K562 (cell line): ENCODE data around the gene GAA. TPM values are rescaled to one million over a fixed set of nuclear protein-coding genes. Genes with fewer than 3 reads are reported as not detected.

Experiments used
- ATAC-seq: fragments of 200-7000 bp; cut with Tn5 transposase; 3 replicates; pipeline ENCODE4 v1.9.1; 2020; ENCODE audit warnings: moderate library complexity
- BruUV-seq: library from RNA; stranded (reverse); fragments of 400-500 nt; replicated peaks from 2 replicates; lab custom pipeline; 2021; lab: Mats Ljungman, UMichigan
- CTCF ChIA-PET: fragments of 300-600 bp; formaldehyde crosslinking; extraction: SDS; loops from one replicate; lab custom pipeline; 2021; ENCODE audit warnings: low intra/inter-chr PET ratio; lab: Yijun Ruan, JAX
- POLR2A ChIA-PET: fragments of 300-600, 350-650 bp; sonication (Branson Sonifier 250); formaldehyde crosslinking; extraction: SDS; loops from one replicate; lab custom pipeline; 2021; ENCODE audit warnings: antibody characterized with exemption, inconsistent platforms; lab: Yijun Ruan, JAX
- DNase-seq, 4 experiments: peaks; one replicate each; pipeline versions ENCODE4 v3.0.0 to v3.0.0-alpha.2; 2011 to 2018; ENCODE audit warnings: low spot score in 3 of 4, mixed read lengths in 3 of 4; ENCODE audit errors: extremely low read depth in 1 of 4
- FAIRE-seq: peaks from 2 replicates; lab custom pipeline; 2011; peaks lifted over from hg19 to GRCh38; lab: Jason Lieb, UNC
- H2AFZ ChIP-seq: 2 replicates; pipeline ENCODE4 v1.6.0; 2011; ENCODE audit warnings: low read depth, low read length, control low read depth, inconsistent platforms
- H3K27ac ChIP-seq: fragments of 200-600 bp; 3 replicates; pipeline ENCODE4 v1.8.0; 2011; ENCODE audit warnings: low read depth, mild to moderate bottlenecking, control low read depth, inconsistent platforms, low read length, moderate library complexity, mixed read lengths; ENCODE audit errors: extremely low read depth
- H3K27me3 ChIP-seq, 2 experiments: fragments of 300-600 bp in 1 of 2; 2 replicates in 1 of 2; 3 replicates in 1 of 2; pipeline versions ENCODE4 v1.6.0 to v1.8.0; 2011; ENCODE audit warnings: inconsistent platforms in 2 of 2, low read length in 2 of 2, mild to moderate bottlenecking in 1 of 2, mixed read lengths in 1 of 2, moderate library complexity in 1 of 2; ENCODE audit not compliant: control insufficient read depth in 2 of 2, insufficient read depth in 2 of 2
- H3K36me3 ChIP-seq: fragments of 300-600 bp; 3 replicates; pipeline ENCODE4 v1.8.0; 2011; ENCODE audit warnings: mild to moderate bottlenecking, low read length, inconsistent platforms; ENCODE audit not compliant: control insufficient read depth, insufficient read depth
- H3K4me1 ChIP-seq, 2 experiments: fragments of 200-600 bp in 1 of 2; replicated peaks in 1 of 2; 2 replicates in 1 of 2; 3 replicates in 1 of 2; pipeline versions ENCODE4 v1.5.1 to v1.8.0; 2011; ENCODE audit warnings: inconsistent platforms in 2 of 2, low read length in 2 of 2, mild to moderate bottlenecking in 1 of 2, mixed read lengths in 1 of 2, moderate library complexity in 1 of 2; ENCODE audit not compliant: control insufficient read depth in 2 of 2, insufficient read depth in 2 of 2
- H3K4me2 ChIP-seq: 2 replicates; pipeline ENCODE4 v1.6.1; 2011; ENCODE audit warnings: low read length, control low read depth, inconsistent platforms, mixed read lengths; ENCODE audit not compliant: insufficient read depth
- H3K4me3 ChIP-seq: fragments of 200-600 bp; sonication (generic), shearing (Covaris generic); 2 replicates; pipeline ENCODE4 v1.5.1; 2016; ENCODE audit warnings: control low read depth, inconsistent platforms
- H3K79me2 ChIP-seq: fragments of 200-600 bp; 3 replicates; pipeline ENCODE4 v1.8.0; 2011; ENCODE audit warnings: low read length, inconsistent platforms; ENCODE audit not compliant: control insufficient read depth, insufficient read depth
- H3K9ac ChIP-seq, 2 experiments: 2 replicates each; pipeline versions ENCODE4 v1.6.0 to v1.6.1; 2011; ENCODE audit warnings: low read depth in 2 of 2, low read length in 2 of 2, control low read depth in 1 of 2, inconsistent platforms in 1 of 2, mild to moderate bottlenecking in 1 of 2, mixed read lengths in 1 of 2; ENCODE audit not compliant: insufficient read depth in 1 of 2
- H3K9me1 ChIP-seq: one replicate; pipeline ENCODE4 v1.6.0; 2011; ENCODE audit warnings: inconsistent platforms, mild to moderate bottlenecking, low read length, moderate library complexity; ENCODE audit not compliant: control insufficient read depth, insufficient read depth
- H3K9me3 ChIP-seq: replicated peaks from 2 replicates; pipeline ENCODE4 v1.5.1; 2011; ENCODE audit warnings: low read depth, low read length, inconsistent platforms; ENCODE audit not compliant: control insufficient read depth, insufficient read depth
- H4K20me1 ChIP-seq: replicated peaks from 2 replicates; pipeline ENCODE4 v1.6.1; 2011; ENCODE audit warnings: low read length, inconsistent platforms, mixed read lengths; ENCODE audit not compliant: control insufficient read depth, insufficient read depth
- ARNT ChIP-seq, 2 experiments: fragments of 450-650 bp; IDR thresholded peaks; 2 replicates each; pipeline ENCODE4 v1.6.1; 2016; ENCODE audit warnings: mild to moderate bottlenecking in 1 of 2
- CBX3 ChIP-seq, 2 experiments: IDR thresholded peaks; 1 replicate in 1 of 2; 2 replicates in 1 of 2; pipeline ENCODE4 v1.6.1; 2012; ENCODE audit warnings: inconsistent platforms in 2 of 2, low read length in 2 of 2, borderline replicate concordance in 1 of 2, control low read depth in 1 of 2
- CHD1 ChIP-seq: fragments of 200-600 bp; sonication (generic); IDR thresholded peaks from one replicate; pipeline ENCODE4 v1.6.1; 2012; ENCODE audit warnings: mild to moderate bottlenecking, moderate library complexity, low read length, inconsistent platforms
- ESRRB ChIP-seq: fragments of 250-450 bp; sonication (Bioruptor Pico); IDR thresholded peaks from 2 replicates; pipeline ENCODE4 v1.5.0; 2020; ENCODE audit warnings: mild to moderate bottlenecking, moderate library complexity, borderline replicate concordance
- GATA2 ChIP-seq: sonication (generic); formaldehyde crosslinking; IDR thresholded peaks from 2 replicates; pipeline ENCODE4 v1.4.0; 2020; ENCODE audit warnings: mild to moderate bottlenecking, missing genetic modification reagents
- NCOA6 ChIP-seq: fragments of 450-650 bp; IDR thresholded peaks from 2 replicates; pipeline ENCODE4 v1.6.1; 2017; ENCODE audit warnings: mild to moderate bottlenecking
- NFRKB ChIP-seq: fragments of 450-650 bp; IDR thresholded peaks from 2 replicates; pipeline ENCODE4 v1.6.1; 2016; ENCODE audit warnings: low read depth
- SAP30 ChIP-seq: fragments of 200-600 bp; sonication (generic); IDR thresholded peaks from 2 replicates; pipeline ENCODE4 v1.6.1; 2012; ENCODE audit warnings: borderline replicate concordance, low read depth, mild to moderate bottlenecking, moderate library complexity, low read length, control low read depth, inconsistent platforms; ENCODE audit not compliant: insufficient read depth, poor library complexity, severe bottlenecking
- TCF3 ChIP-seq: sonication (generic); formaldehyde crosslinking; IDR thresholded peaks from 2 replicates; pipeline ENCODE4 v1.4.0; 2020; ENCODE audit warnings: mild to moderate bottlenecking, missing genetic modification reagents
- TEAD2 ChIP-seq: fragments of 450-650 bp; IDR thresholded peaks from 2 replicates; pipeline ENCODE4 v1.6.1; 2016; ENCODE audit warnings: missing genetic modification characterization, control low read depth, missing compliant biosample characterization
- TGIF2 ChIP-seq: sonication (generic); formaldehyde crosslinking; IDR thresholded peaks from 2 replicates; pipeline ENCODE4 v1.8.1; 2022; ENCODE audit warnings: mild to moderate bottlenecking, missing genetic modification reagents, moderate library complexity
- TRIM24 ChIP-seq, 2 experiments: fragments of 450-650 bp; IDR thresholded peaks; 2 replicates each; pipeline ENCODE4 v1.6.1; 2016
- TRIM28 ChIP-seq: fragments of 450-650 bp; IDR thresholded peaks from 2 replicates; pipeline ENCODE4 v1.6.1; 2017
- ZNF311 ChIP-seq: fragments of 250-450 bp; sonication (Bioruptor Pico); IDR thresholded peaks from 2 replicates; pipeline ENCODE4 v1.4.0; 2020; ENCODE audit warnings: mild to moderate bottlenecking, moderate library complexity
- WGBS: fragments of 100-300 bp; shearing (Covaris generic); methylation state at CpG from one replicate; pipeline ENCODE4 v1.1.6; 2016; ENCODE audit warnings: low coverage, mixed read lengths; ENCODE audit not compliant: insufficient coverage; ENCODE audit errors: missing lambda C conversion rate; 5-methylcytosine and 5-hydroxymethylcytosine counted together
- in situ Hi-C: fragments of 300-500 bp; cut with MboI; formaldehyde crosslinking; loops from 4 replicates; pipeline ENCODE4 v1.15.0; 2018; ENCODE audit warnings: inconsistent platforms, mixed read lengths
- intact Hi-C: fragments of 100-400 bp; cut with micrococcal nuclease; formaldehyde crosslinking; loops from 2 replicates; pipeline ENCODE4 v1.14.2; 2022
- polyA plus RNA-seq, 8 experiments: library from polyadenylated mRNA; depleted of rRNA in 4 of 8; stranded (reverse) in 5 of 8; unstranded in 3 of 8; fragments of >200 nt; fragmentation: Nextera tagmentation in 2 of 8; fragmentation: Illumina TruSeq in 1 of 8; extraction: Ambion mirVana in 2 of 8; extraction: Trizol in 1 of 8; gene quantifications; 2 replicates each; pipeline versions ENCODE4 v1.2.1 to v1.2.3, GENCODE V29; 2011 to 2014; ENCODE audit warnings: inconsistent platforms in 1 of 8, missing spikeins in 1 of 8
- total RNA-seq, 7 experiments: library from RNA; depleted of rRNA in 6 of 7; stranded (reverse); fragments of >200 nt in 6 of 7; fragmentation: Illumina TruSeq in 2 of 7; extraction: Trizol in 2 of 7; gene quantifications; 2 replicates each; pipeline versions ENCODE4 v1.2.1 to v1.2.3, GENCODE V29; 2011 to 2021; ENCODE audit warnings: low replicate concordance in 1 of 7
- TF ChIP-seq, protein P1 (sequence below): fragments of 250-450 bp; sonication (Bioruptor Pico); IDR thresholded peaks from 2 replicates; pipeline ENCODE4 v1.8.0; 2022; ENCODE audit warnings: inconsistent platforms, mild to moderate bottlenecking, moderate library complexity, borderline replicate concordance
- TF ChIP-seq, protein P2 (sequence below), 2 experiments: fragments of 450-650 bp in 1 of 2; sonication (generic) in 1 of 2; formaldehyde crosslinking in 1 of 2; IDR thresholded peaks in 1 of 2; conservative IDR thresholded peaks in 1 of 2; 2 replicates each; pipeline versions ENCODE4 v1.6.1 to v1.8.1; 2016 to 2023; ENCODE audit warnings: mild to moderate bottlenecking in 2 of 2, moderate library complexity in 2 of 2, inconsistent platforms in 1 of 2, missing genetic modification reagents in 1 of 2
- TF ChIP-seq, protein P3 (sequence below): fragments of 450-650 bp; IDR thresholded peaks from 2 replicates; pipeline ENCODE4 v1.6.1; 2018; ENCODE audit warnings: mild to moderate bottlenecking, low read depth; ENCODE audit not compliant: partially characterized antibody

Gene GAA
- total and polyA plus RNA-seq, 9 of the 15 experiments (the other 6 are each of a cell fraction or from before 2014, with no cell fraction given) = 0.15 to 6.4 (median 1.7) TPM

DNA sequence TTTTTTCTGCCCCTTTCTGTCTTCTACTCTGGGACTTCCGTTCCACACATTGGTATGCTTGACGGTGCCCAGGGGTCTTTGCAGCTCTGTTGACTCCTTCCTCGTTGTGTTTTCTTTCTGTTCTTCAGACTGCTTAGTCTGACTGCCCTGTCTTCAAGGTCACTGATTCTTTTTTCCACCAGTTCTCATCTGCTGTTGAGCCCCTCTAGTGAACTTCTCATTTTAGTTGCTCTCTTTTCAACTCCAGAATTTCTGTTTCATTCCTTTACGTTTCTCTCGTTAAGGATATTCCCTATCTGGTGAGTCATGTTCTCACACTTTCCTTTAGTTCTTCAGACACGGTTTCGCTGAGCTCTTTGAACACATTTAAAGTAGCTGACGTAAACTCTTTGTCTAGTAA, 13.8 kb downstream of the GAA start:
- Histone ChIP-seq H3K9me1 (no peaks in the 10 kb centered on the region), H3K9me3 (0 out of 2 replicates have a peak, but pooled peaks cover 5% of the 10 kb centered on the region), H4K20me1 (no peaks in the 10 kb centered on the region), H3K36me3 (no peaks in the 10 kb centered on the region), H2AFZ (no peak overlapping the region), H3K27ac (no peak overlapping the region), H3K9ac (no peak overlapping the region), H3K4me3 (no peak overlapping the region), H3K27me3 (peaks cover 46 to 78% of the 10 kb centered on the region in 2 experiments), H3K4me1 (peaks cover 0 to 54% of the 10 kb centered on the region in 2 experiments; a peak in 2 of 5 replicates), H3K4me2 (no peak overlapping the region), H3K79me2 (no peaks in the 10 kb centered on the region)
- ChIA-PET CTCF (no interaction called here), POLR2A (interaction anchor here (0.8 to 1.9 kb wide), 5 partner anchors 9 to 750 kb away, joined by 3 to 5 read pairs (median 3); partner anchors contain the start of gene GAA)
- intact Hi-C loops = no loop called here
- FAIRE-seq (no peak), ATAC-seq (no peak), DNase-seq (no peak)
- TF ChIP-seq NFRKB = no peak
- TF ChIP-seq ESRRB (CRISPR knock-in tag) = no peak
- no peak for TF ChIP-seq SAP30
- no peak for TF ChIP-seq GATA2 (CRISPR knock-in tag)
- no peak for TF ChIP-seq TGIF2 (CRISPR knock-in tag)
- no peak for TF ChIP-seq NCOA6
- TF ChIP-seq ARNT (IDR thresholded peaks at IDR 0.05) = no peak
- no peak for TF ChIP-seq CHD1
- TF ChIP-seq, protein P1, sequence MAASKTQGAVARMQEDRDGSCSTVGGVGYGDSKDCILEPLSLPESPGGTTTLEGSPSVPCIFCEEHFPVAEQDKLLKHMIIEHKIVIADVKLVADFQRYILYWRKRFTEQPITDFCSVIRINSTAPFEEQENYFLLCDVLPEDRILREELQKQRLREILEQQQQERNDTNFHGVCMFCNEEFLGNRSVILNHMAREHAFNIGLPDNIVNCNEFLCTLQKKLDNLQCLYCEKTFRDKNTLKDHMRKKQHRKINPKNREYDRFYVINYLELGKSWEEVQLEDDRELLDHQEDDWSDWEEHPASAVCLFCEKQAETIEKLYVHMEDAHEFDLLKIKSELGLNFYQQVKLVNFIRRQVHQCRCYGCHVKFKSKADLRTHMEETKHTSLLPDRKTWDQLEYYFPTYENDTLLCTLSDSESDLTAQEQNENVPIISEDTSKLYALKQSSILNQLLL (CRISPR knock-in tag) = no peak
- TF ChIP-seq, protein P2, sequence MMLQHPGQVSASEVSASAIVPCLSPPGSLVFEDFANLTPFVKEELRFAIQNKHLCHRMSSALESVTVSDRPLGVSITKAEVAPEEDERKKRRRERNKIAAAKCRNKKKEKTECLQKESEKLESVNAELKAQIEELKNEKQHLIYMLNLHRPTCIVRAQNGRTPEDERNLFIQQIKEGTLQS (IDR thresholded peaks at IDR 0.05) = 0 out of 2 replicates have a peak, but pooled peaks have one; percentile 15
- TF ChIP-seq, protein P2 (CRISPR knock-in tag; conservative IDR thresholded peaks at IDR 0.05) = no peak
- TF ChIP-seq CBX3 (IDR thresholded peaks at IDR 0.05; ENCODE audit: borderline replicate concordance in 1 of 2, low read length in 2 of 2) = peak in 1 of 2 experiments; percentile 78; a peak in 2 of 3 replicates
- TF ChIP-seq ZNF311 = no peak
- TF ChIP-seq, protein P3, sequence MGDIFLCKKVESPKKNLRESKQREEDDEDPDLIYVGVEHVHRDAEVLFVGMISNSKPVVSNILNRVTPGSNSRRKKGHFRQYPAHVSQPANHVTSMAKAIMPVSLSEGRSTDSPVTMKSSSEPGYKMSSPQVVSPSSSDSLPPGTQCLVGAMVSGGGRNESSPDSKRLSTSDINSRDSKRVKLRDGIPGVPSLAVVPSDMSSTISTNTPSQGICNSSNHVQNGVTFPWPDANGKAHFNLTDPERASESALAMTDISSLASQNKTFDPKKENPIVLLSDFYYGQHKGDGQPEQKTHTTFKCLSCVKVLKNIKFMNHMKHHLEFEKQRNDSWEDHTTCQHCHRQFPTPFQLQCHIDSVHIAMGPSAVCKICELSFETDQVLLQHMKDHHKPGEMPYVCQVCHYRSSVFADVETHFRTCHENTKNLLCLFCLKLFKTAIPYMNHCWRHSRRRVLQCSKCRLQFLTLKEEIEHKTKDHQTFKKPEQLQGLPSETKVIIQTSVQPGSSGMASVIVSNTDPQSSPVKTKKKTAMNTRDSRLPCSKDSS = peak; percentile 69
- peak in 1 of 2 experiments; percentile 45; a peak in 1 of 4 replicates for TF ChIP-seq TRIM24 (IDR thresholded peaks at IDR 0.05)
- no peak for TF ChIP-seq TEAD2 (tag)
- no peak for TF ChIP-seq TCF3 (CRISPR knock-in tag)
- TF ChIP-seq TRIM28 = peak; percentile 38; the same call in 1 of the 2 replicates
- BruUV-seq = no TSS peak
- 9% methylated on average over 8 of the region's 8 CpGs for WGBS
- in situ Hi-C loops = no loop called here
